RWPE2 (cell line): ENCODE data around the gene POLG.

ENCODE experiments used
- ATAC-seq: fragments of 200-7000 bp; cut with Tn5 transposase; 3 replicates; pipeline ENCODE4 v1.9.1; 2021; ENCODE audit warnings: low read depth
- DNase-seq: peaks from one replicate; pipeline ENCODE4 v3.0.0-alpha.2; 2020; ENCODE audit warnings: low spot score
- H3K27ac ChIP-seq: fragments of 450-650 bp; 2 replicates; pipeline ENCODE4 v1.5.1; 2017; ENCODE audit warnings: mild to moderate bottlenecking; ENCODE audit not compliant: poor library complexity, severe bottlenecking
- H3K27me3 ChIP-seq: fragments of 250-450 bp; sonication (Bioruptor Pico); 2 replicates; pipeline ENCODE4 v1.5.1; 2021; ENCODE audit warnings: mild to moderate bottlenecking, moderate library complexity; ENCODE audit not compliant: insufficient read depth, poor library complexity, severe bottlenecking
- H3K36me3 ChIP-seq: fragments of 250-450 bp; sonication (Bioruptor Pico); 2 replicates; pipeline ENCODE4 v1.5.1; 2020; ENCODE audit warnings: low read depth, mild to moderate bottlenecking, moderate library complexity
- H3K4me1 ChIP-seq: fragments of 250-450 bp; sonication (Bioruptor Pico); 2 replicates; pipeline ENCODE4 v1.5.1; 2021; ENCODE audit warnings: mild to moderate bottlenecking, moderate library complexity; ENCODE audit not compliant: insufficient read depth, poor library complexity, severe bottlenecking
- H3K4me3 ChIP-seq: fragments of 250-450 bp; sonication (Bioruptor Pico); 2 replicates; pipeline ENCODE4 v1.5.1; 2021; ENCODE audit warnings: mild to moderate bottlenecking, moderate library complexity; ENCODE audit not compliant: severe bottlenecking
- H3K9me3 ChIP-seq: fragments of 250-450 bp; sonication (Bioruptor Pico); 2 replicates; pipeline ENCODE4 v1.5.1; 2021; ENCODE audit warnings: mild to moderate bottlenecking, moderate library complexity; ENCODE audit not compliant: severe bottlenecking
- CTCF ChIP-seq: fragments of 450-650 bp; IDR thresholded peaks from one replicate; pipeline ENCODE4 v1.5.1; 2017; ENCODE audit warnings: mild to moderate bottlenecking, moderate library complexity; ENCODE audit not compliant: poor library complexity, severe bottlenecking

POLG gene

GRCh38 chr15:89340573-89340972, 5.9 kb upstream of the POLG start:
- no peak for TF ChIP-seq CTCF
- Histone ChIP-seq H3K27me3 (no peaks in the 10 kb centered on the region), H3K36me3 (no peaks in the 10 kb centered on the region), H3K27ac (no peak overlapping the region), H3K4me3 (no peak overlapping the region), H3K9me3 (no peaks in the 10 kb centered on the region), H3K4me1 (no peaks in the 10 kb centered on the region)
- ATAC-seq, result no peak
- peak; percentile 46 for DNase-seq

- Histone ChIP-seq H3K9me3 (no peaks in the 10 kb centered on the region), H3K27ac (no peak overlapping the region), H3K36me3 (peaks cover 7% of the 10 kb centered on the region), H3K27me3 (no peaks in the 10 kb centered on the region), H3K4me3 (no peak overlapping the region), H3K4me1 (no peaks in the 10 kb centered on the region)
- DNase-seq (peak; percentile 17), ATAC-seq (no peak)
- TF ChIP-seq CTCF, result no peak
These were observed 3.4 kb upstream of the POLG start for GRCh38 chr15:89338036-89338435.

- ATAC-seq (peak; percentile 5; the same call in 2 of the 3 replicates), DNase-seq (no peak)
- Histone ChIP-seq H3K27ac (peak overlapping the region; percentile 37), H3K27me3 (no peaks in the 10 kb centered on the region), H3K9me3 (no peaks in the 10 kb centered on the region), H3K4me3 (peak overlapping the region; percentile 80), H3K4me1 (peaks cover 11% of the 10 kb centered on the region), H3K36me3 (peaks cover 32% of the 10 kb centered on the region)
- TF ChIP-seq CTCF, result no peak
These were observed 846 bp upstream of the POLG start for GRCh38 chr15:89335298-89336041.

GRCh38 chr15:89333959-89334509, 590 bp downstream of the POLG start:
- DNase-seq (no peak), ATAC-seq (no peak; the same call in 2 of the 3 replicates)
- peaks cover 11% of the 10 kb centered on the region for H3K4me1 ChIP-seq
- H3K4me3 ChIP-seq, result peak overlapping the region; percentile 80
- H3K27me3 ChIP-seq, result no peaks in the 10 kb centered on the region
- peak overlapping the region; percentile 52 for H3K27ac ChIP-seq
- H3K36me3 ChIP-seq, result peaks cover 47% of the 10 kb centered on the region
- H3K9me3 ChIP-seq, result no peaks in the 10 kb centered on the region
- TF ChIP-seq CTCF, result peak; percentile 5
